Hematopoietic multipotent progenitor cell treated with erythropoietin and hydrocortisone succinate and interleukin-3 and kit ligand, for 4 days (in vitro differentiated cells): ENCODE results near the gene LTBR.
"Not testable (repeated sequence)": the region's sequence is repeated elsewhere in the genome, so short reads cannot be mapped to it uniquely, and the experiment has no call there.

ENCODE experiments used
- DNase-seq: peaks from one replicate; pipeline ENCODE4 v3.0.0-alpha.2; 2015

Gene LTBR

GRCh38 chr12:6383572-6384498, at the start of gene LTBR:
TSS of gene LTBR (plus strand) at chr12:6384162. CDS start at chr12:6384359, 197 bp downstream.
- DNase-seq = peak; percentile 92

- no peak for DNase-seq
Observed at GRCh38 chr12:6334359-6334758, 49.6 kb upstream of the LTBR start.

- no peak for DNase-seq
Observed at GRCh38 chr12:6334940-6335450, 49.0 kb upstream of the LTBR start.

GRCh38 chr12:6335451-6336078, 48.4 kb upstream of the LTBR start:
- peak; percentile 94 for DNase-seq

DNA sequence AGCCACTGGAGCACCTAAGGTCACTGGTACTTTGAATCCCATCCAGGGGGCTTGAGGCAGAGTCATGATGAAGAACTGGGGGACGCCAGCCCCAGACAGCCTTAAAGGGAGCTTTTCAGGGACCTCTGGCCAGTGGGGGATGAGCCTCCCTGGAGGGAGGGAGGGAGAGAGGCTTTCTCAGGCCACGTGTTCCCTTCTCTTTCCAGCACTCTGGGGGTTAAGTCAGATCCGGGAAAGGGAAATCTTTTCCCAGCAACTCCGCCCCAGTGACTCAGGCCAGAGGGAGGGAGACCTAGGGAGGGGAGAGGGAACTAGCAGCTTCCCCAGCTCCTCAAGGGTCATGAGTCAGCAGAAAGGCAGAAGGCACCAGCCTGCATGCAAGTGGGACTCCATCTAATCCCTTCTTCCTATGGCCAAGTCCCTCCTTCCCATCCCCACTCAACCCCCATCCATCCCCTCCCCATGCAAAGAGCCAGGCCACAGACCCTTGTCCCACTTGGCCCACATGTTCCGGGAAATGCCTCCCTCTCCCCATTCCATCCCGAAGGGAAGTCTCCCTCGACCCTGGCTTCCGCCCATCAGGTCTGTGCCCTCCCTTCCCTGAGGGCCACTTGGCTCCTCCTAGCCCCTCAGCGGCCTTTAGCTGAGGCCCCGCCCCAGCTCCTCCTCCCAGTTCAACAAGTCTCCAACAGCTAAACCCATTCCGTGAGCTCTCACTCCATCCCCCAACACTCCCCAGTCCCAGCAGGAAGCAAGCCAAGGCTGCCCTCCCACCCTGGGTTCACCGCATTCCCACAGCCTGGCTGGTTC, 47.7 kb upstream of the LTBR start:
- peak; percentile 95 for DNase-seq

GRCh38 chr12:6336889-6337853, 46.8 kb upstream of the LTBR start:
- DNase-seq = peak; percentile 91

DNA sequence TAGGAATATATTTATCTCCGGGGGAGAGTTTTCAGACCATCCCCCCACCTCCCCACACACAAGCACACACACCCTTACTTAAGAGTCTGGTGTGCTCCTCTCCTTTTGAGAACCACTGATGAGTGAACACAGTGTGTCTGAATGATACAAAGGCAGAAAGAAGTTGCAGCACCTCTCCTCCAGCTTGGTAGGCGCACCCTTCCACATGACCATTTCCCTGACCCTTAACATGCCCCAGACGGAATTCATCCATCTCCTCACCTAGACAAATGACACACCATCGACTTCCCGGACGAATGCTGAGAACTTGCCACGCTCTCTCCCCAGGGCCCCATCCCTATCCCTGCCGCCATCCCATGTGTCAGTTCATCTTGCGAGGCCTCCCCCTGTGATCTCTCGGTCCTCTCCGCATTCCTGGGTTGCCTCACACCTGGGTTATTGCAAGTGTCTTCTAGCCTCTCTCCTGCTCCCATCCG, 46.0 kb upstream of the LTBR start:
- DNase-seq = peak; percentile 55

GRCh38 chr12:6338536-6338935, 45.4 kb upstream of the LTBR start:
- not testable (repeated sequence) for DNase-seq

DNA sequence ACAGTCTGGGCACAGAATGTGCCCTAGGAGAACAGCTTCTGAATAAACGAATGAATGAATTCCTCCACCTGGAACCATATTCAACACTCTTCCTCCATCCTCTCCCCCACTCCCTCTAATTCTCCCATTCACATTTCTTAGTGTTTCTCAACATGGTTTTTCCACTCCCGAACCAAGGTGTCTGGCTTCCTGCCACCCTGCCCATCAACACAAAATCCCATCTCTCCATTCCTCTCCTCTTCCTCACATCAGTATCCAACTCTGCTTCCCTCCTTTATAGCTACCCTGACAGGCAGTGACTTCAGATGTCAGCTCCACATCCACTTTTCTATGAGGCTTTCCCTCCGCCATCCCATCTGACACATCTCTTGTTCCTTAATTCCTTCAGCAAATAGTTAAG, 45.0 kb upstream of the LTBR start:
- no peak for DNase-seq

- peak; percentile 60 for DNase-seq
Observed at GRCh38 chr12:6340032-6340638, 43.8 kb upstream of the LTBR start.

DNA sequence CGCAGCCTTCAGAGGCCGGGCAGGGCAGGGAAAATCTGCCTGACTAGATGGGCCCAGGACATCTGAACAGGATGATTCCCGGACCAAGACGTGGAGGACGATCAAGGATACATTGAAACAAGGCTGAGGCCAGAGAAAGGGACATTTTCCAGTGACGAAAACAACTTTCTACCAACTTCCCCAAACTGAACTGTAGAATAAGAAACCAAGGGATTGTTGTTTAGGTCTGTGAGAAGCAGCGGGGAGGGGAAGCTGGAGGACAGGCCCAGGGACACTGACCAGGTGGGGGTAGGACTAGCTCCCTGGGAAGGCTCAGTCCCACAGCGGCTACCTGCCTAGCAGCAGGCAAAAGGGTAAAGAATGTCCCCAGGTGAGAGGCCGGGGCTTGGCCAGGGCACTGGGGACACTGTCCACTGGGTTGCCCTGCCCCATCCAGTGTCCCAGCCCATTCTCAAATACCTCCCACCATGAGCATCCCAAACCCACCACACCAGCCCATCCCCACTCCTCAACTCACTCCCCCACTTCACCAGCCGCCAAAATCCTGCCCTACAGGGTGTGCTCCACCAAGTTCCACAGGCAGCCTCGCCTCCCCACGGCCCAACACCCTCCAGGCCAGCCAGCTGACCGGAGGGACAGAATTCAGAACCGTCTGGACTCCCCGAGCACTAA, 43.1 kb upstream of the LTBR start:
- DNase-seq = peak; percentile 65

DNA sequence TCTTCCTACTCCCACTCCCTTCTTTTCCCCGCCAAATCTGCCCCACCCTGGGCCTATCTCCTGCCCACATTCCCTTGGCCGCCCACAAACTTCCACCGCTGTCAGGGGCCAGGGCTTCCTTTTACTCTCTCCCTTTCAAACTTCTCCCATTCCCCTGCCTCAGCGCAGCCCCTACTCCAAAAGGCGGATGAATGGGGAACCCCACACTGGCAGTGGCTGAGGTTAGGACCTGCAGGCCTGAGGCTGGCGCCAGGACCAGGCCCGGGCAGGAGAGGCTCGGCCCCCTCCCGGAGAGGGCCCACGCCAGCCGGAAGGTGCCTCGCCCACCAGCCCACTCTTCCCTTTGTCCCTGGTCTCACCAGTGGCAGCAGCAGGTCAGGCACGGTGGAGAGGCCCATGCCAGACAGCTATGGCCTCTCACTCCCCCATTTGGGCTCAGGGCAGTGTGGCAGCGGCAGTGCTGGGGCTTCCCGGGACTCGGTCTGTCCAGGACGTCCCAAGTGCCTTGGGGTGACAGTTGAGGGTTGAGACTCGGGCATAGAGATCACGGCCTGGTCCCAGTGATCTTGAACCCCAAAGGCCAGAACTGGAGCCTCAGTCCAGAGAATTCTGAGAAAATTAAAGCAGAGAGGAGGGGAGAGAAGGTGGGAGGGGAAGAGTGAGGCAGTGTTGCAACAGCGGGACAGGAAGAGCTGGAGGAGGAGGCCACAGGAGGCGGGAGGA, 42.4 kb upstream of the LTBR start, which contains the start of gene TNFRSF1A:
Gene TNFRSF1A (minus strand): TSS at position 660 of the 723 bp plus-strand sequence. CDS start 262 bp downstream, at position 398.
- peak; percentile 91 for DNase-seq

DNA sequence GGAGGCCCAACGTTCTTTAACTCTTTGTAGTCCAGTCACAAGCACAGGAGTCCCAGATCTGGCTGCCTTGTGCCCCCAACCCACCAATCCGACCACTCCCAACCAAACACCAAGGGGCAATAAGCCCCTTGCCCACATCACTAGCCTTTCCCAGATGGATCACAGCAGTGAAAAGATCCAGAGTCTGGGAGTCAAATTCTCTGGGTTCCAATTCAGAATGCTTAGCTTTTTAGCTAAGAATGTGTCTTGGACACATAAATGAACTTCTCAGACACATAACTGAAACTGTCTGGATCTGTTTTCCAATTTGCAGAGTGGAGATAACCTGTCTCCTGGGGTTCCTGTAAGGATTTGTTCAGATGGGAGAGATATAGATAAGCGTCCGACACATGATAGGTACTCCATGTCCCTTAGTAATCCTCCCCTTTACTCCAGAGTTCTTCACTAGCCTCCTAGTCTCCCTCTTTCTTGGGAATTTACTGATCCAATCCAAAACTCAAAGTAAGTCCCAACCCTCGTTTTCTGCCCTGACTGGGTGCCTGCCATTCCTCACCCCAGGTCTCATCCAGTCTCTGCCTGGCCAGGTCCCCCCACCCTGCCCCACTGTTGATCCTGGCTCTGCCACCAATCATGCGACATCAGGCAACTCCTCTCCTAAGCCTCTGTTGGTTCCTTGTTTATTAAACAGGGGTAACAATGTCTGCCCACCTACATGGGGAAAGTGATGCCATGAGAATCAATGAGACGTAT, 41.6 kb upstream of the LTBR start:
- no peak for DNase-seq

DNA sequence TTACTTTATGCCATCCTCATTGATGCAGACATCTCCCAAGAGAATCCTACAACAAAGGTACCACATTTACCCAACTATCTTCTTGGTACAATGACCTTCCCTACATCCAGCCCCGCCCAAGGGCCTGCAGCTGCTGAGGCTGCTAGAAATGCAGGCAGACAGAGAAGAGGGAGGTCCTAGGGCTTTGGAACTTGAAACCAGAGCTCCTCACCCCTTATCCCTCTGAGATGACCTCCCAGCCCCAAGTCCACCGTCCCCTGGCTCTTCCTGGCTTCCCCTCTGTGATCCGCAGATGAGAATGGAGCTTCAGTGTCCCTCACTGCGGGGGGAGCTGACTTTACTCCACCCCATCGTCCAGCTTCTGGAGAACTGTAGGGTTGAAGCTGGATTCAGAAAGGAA, 40.4 kb upstream of the LTBR start:
- no peak for DNase-seq

GRCh38 chr12:6344101-6344660, 39.8 kb upstream of the LTBR start:
- DNase-seq = not testable (repeated sequence)

DNA sequence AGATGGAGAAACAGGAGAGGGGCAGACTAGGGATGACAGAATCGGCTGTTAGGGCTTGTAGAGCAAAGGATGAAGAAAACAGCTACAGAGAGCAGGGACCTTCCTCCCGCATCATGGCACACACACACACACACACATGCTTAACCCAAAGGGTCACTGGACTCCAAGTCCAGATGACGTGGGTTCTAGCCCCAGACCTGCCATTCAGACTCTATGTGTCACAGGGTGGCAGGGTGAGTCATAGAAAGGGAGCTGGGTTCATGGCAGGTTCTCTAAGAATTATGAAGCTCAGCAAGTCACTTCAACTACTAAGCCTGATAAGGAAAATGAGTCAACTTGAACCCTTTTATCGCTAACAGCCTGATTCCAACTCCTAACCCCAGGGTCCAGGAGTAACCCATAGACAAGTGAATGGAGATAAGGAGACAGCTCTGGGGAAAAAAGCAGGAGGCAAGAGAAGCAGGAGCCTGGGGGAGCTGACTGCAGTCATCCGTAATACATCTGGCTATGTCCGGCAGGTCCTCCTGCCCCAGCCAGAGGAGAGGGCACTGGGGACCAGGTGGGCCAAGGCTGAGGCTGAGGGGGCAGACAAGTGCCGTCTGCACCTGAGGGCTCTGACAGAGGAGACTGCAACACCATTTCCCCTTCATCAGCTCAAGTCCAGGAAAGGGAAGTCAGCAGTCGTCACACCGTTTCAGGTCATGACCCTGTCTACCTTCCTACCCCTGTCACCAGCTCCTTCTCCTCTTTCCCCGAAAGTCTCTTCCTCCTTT, 38.5 kb upstream of the LTBR start:
- peak; percentile 86 for DNase-seq

DNA sequence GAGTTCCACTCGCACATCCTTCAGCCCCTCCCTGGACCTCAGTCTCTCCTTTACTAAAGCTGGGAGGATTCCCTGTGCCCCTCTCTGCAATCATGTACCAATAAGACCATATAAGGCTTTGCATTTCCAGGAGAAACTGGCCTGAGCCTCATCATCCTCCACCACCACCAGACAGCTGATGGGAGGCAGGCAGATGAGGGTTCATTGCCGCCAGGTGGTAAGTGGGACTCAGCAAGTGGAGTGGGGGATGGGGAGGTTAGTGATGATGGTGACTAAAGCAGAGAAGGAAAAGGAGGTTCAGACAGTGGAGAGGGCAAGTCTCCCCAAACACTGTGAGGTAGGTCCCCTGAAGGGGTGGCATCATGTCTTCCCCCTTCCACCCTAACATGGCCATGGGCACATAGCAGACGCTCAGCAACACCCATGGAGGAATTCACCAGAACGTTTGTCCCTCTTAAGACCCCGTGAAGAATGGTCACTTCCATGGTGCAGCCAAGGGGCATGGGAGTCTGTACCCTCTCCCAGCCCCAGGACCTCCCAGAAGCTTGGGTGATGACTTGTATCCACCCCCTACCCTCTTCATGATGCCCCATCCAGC, 37.6 kb upstream of the LTBR start:
- no peak for DNase-seq
